IMR-90 (cell line): ENCODE measurements around the gene LRRC3C.

Experiments
- MAZ ChIP-seq: IDR thresholded peaks from 2 replicates; pipeline ENCODE4 v1.6.1; 2012; ENCODE audit warnings: low read depth, mild to moderate bottlenecking, low read length, improper control_type of control experiment, moderate library complexity, borderline replicate concordance
- POLR2A ChIP-seq: IDR thresholded peaks from 2 replicates; pipeline ENCODE4 v1.6.1; 2012; ENCODE audit warnings: mild to moderate bottlenecking, low read depth, low read length
- RAD21 ChIP-seq: IDR thresholded peaks from 2 replicates; pipeline ENCODE4 v1.6.1; 2012; ENCODE audit warnings: low read length, improper control_type of control experiment
- TF ChIP-seq, protein P1 (sequence below): conservative IDR thresholded peaks from 2 replicates; pipeline ENCODE4 v1.5.1; 2012; ENCODE audit warnings: mild to moderate bottlenecking, low read depth, low read length, improper control_type of control experiment
- TF ChIP-seq, protein P2 (sequence below): fragments of 150-350 bp; IDR thresholded peaks from 2 replicates; pipeline ENCODE4 v1.6.1; 2017; ENCODE audit warnings: mild to moderate bottlenecking, antibody characterized with exemption, low read length, low read depth

DNA sequence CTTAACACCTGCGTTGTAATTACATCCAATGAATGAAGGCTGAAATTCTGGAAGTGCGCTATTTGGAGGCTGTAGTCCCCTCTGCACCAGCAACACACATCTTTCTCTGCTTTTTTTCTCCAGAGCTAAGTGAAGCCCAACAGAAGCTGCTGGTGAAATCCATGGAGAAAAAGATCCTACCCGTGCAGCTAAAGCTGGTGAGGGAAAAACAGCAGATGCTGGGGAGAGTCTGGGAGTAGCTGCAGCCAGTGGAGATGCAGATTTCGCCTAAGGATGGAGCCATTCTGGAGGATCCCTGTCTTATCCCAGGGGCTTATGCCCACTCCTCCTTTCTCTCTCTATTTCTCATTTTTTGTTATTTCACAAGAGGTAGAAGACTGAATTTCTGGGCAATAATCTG is 48.3 kb downstream of the LRRC3C start:
- TF ChIP-seq, protein P1, sequence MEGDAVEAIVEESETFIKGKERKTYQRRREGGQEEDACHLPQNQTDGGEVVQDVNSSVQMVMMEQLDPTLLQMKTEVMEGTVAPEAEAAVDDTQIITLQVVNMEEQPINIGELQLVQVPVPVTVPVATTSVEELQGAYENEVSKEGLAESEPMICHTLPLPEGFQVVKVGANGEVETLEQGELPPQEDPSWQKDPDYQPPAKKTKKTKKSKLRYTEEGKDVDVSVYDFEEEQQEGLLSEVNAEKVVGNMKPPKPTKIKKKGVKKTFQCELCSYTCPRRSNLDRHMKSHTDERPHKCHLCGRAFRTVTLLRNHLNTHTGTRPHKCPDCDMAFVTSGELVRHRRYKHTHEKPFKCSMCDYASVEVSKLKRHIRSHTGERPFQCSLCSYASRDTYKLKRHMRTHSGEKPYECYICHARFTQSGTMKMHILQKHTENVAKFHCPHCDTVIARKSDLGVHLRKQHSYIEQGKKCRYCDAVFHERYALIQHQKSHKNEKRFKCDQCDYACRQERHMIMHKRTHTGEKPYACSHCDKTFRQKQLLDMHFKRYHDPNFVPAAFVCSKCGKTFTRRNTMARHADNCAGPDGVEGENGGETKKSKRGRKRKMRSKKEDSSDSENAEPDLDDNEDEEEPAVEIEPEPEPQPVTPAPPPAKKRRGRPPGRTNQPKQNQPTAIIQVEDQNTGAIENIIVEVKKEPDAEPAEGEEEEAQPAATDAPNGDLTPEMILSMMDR = no peak
- TF ChIP-seq RAD21 (no peak), POLR2A (no peak), MAZ (no peak)
- TF ChIP-seq, protein P2, sequence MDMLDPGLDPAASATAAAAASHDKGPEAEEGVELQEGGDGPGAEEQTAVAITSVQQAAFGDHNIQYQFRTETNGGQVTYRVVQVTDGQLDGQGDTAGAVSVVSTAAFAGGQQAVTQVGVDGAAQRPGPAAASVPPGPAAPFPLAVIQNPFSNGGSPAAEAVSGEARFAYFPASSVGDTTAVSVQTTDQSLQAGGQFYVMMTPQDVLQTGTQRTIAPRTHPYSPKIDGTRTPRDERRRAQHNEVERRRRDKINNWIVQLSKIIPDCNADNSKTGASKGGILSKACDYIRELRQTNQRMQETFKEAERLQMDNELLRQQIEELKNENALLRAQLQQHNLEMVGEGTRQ = no peak
